Lower lobe of right lung (tissue), 2 donors: ENCODE measurements around the gene FAM107B. TPM values are rescaled to one million over a fixed set of nuclear protein-coding genes. Genes with fewer than 3 reads are reported as not detected.

Experiments
- ATAC-seq, 2 donors: fragments of 200-7000 bp; cut with Tn5 transposase; one replicate each; pipeline ENCODE4 v1.9.1; 2020 to 2022; ENCODE audit warnings: mild to moderate bottlenecking in 2 of 2, moderate library complexity in 2 of 2
- DNase-seq: peaks from one replicate; pipeline ENCODE4 v3.0.0-alpha.2; 2020
- H3K27ac ChIP-seq: fragments of 200-600 bp; one replicate; pipeline ENCODE4 v1.8.0; 2022
- H3K27me3 ChIP-seq: fragments of 200-600 bp; one replicate; pipeline ENCODE4 v1.8.0; 2022; ENCODE audit warnings: low read depth
- H3K36me3 ChIP-seq: fragments of 200-600 bp; one replicate; pipeline ENCODE4 v1.8.0; 2022; ENCODE audit warnings: mild to moderate bottlenecking
- H3K4me1 ChIP-seq: fragments of 200-600 bp; one replicate; pipeline ENCODE4 v1.8.0; 2022
- H3K4me3 ChIP-seq: fragments of 200-600 bp; one replicate; pipeline ENCODE4 v1.8.0; 2022; ENCODE audit warnings: mild to moderate bottlenecking
- H3K9me3 ChIP-seq: fragments of 200-600 bp; one replicate; pipeline ENCODE4 v1.8.0; 2022
- CTCF ChIP-seq: fragments of 200-600 bp; IDR thresholded peaks from one replicate; pipeline ENCODE4 v1.8.0; 2022; ENCODE audit warnings: antibody characterized with exemption, mild to moderate bottlenecking
- intact Hi-C: fragments of 100-400 bp; cut with DNase I; formaldehyde crosslinking; loops from one replicate; pipeline ENCODE4 v1.11.0; 2022
- total RNA-seq: library from RNA; stranded (reverse); fragmentation: NEBNext Ultra II Directional; extraction: Animal tissue kit (Norgen Biotek cat#: 25700); gene quantifications from one replicate; pipeline ENCODE4 v1.2.1, GENCODE V29; 2021
- donor health status: DM: no; HTN: yes; CAD: no; lungs with severe emphysema.

The FAM107B gene
- total RNA-seq, 1 donor from 2014 or later = 75.4 TPM

DNA sequence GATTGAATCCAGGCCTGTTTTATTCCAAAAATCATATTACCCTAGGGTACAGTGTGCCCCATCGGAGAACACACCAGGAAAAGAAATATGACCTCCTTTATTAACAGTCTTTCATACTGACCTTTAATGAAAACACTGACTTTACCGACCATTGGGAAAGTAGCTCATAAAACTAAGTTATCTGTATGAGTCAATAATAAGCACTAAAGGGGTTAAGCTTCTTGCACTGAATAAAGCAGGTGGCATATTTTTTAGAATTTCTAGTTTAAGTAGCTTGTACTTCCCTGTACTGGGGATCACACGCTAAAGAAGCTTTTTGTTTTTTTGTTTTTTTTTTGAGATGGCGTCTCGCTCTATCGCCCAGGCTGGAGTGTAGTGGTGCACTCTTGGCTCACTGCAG is 199.8 kb downstream of the FAM107B start:
- TF ChIP-seq CTCF = no peak
- no peak for DNase-seq
- ATAC-seq = no peak
- Histone ChIP-seq H3K27ac (no peak overlapping the region), H3K4me1 (peaks cover 70% of the 10 kb centered on the region), H3K27me3 (no peaks in the 10 kb centered on the region), H3K36me3 (no peaks in the 10 kb centered on the region), H3K4me3 (no peak overlapping the region), H3K9me3 (no peaks in the 10 kb centered on the region)
- intact Hi-C loops = no loop called here

GRCh38 chr10:14574291-14574690 is 200.4 kb downstream of the FAM107B start:
- H3K36me3 ChIP-seq = no peaks in the 10 kb centered on the region
- peaks cover 64% of the 10 kb centered on the region for H3K4me1 ChIP-seq
- H3K27me3 ChIP-seq = no peaks in the 10 kb centered on the region
- no peak overlapping the region for H3K27ac ChIP-seq
- TF ChIP-seq CTCF = no peak
- no peak for DNase-seq
- no peak overlapping the region for H3K4me3 ChIP-seq
- intact Hi-C loops = no loop called here
- H3K9me3 ChIP-seq = no peaks in the 10 kb centered on the region
- ATAC-seq = no peak

DNA sequence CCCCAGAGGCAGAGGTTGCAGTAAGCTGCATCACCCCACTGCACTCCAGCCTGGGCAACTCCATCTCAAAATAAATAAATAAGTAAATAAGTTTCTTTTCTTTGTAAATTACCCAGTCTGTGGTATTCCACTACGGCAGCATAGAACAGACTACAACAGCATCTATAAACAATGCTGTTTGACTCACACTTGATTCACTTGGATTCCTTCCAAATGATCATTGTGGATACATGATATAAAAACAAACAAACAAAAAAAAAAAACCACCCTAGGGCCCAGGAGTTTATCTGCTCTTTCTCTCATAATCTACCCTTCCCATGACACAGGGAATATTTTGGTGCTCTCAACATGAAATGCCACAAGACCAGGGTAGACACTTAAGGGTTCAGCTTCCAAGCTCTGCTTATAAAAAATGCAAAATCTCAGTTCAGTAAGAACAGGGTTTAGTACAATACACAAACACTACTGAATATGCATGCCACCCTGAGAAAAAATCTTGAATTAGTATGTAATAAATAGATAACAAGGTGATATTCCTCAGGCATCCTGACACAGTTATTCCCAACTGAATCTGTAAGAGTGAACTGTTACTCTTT is 200.9 kb downstream of the FAM107B start:
- ATAC-seq (no peak), DNase-seq (no peak)
- H3K27me3 ChIP-seq = no peaks in the 10 kb centered on the region
- no peaks in the 10 kb centered on the region for H3K36me3 ChIP-seq
- TF ChIP-seq CTCF = no peak
- peaks cover 59% of the 10 kb centered on the region for H3K4me1 ChIP-seq
- intact Hi-C loops = no loop called here
- no peak overlapping the region for H3K4me3 ChIP-seq
- H3K9me3 ChIP-seq = no peaks in the 10 kb centered on the region
- H3K27ac ChIP-seq = no peak overlapping the region

DNA sequence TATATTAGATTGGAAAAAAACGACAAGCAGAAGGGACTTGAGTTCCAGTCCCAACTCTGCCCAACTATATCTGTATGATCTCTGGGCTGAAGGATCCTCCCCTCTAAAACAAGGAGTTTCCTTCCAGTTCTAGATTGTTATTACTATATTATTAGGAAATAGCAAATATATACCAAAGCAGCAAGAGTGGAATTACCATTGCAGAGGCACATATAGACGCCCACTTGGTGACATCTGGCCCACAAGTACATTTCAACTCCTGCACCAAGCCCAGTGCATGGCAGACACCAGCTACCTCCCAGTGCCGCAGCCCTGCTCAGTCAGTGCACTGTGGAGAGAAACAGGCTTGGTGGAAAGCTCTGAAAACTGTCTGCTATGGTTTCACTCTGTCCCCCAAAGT is 201.9 kb downstream of the FAM107B start:
- peaks cover 49% of the 10 kb centered on the region for H3K4me1 ChIP-seq
- DNase-seq (no peak), ATAC-seq (no peak)
- peaks cover 4% of the 10 kb centered on the region for H3K36me3 ChIP-seq
- H3K27ac ChIP-seq = peak overlapping the region; percentile 71
- no peaks in the 10 kb centered on the region for H3K27me3 ChIP-seq
- no peak for TF ChIP-seq CTCF
- intact Hi-C loops = no loop called here
- H3K9me3 ChIP-seq = no peaks in the 10 kb centered on the region
- no peak overlapping the region for H3K4me3 ChIP-seq

GRCh38 chr10:14571866-14572507 is 202.7 kb downstream of the FAM107B start:
- ATAC-seq (peak; percentile 92 to 93), DNase-seq (peak; percentile 87)
- Histone ChIP-seq H3K27ac (peak overlapping the region; percentile 71), H3K27me3 (no peaks in the 10 kb centered on the region), H3K36me3 (peaks cover 9% of the 10 kb centered on the region), H3K9me3 (no peaks in the 10 kb centered on the region), H3K4me1 (peaks cover 41% of the 10 kb centered on the region), H3K4me3 (peak overlapping the region; percentile 24)
- intact Hi-C loops = no loop called here
- no peak for TF ChIP-seq CTCF
